ENCODE results near the gene C10orf62. TPM values are rescaled to one million over a fixed set of nuclear protein-coding genes. Genes with fewer than 3 reads are reported as not detected.

The C10orf62 gene
- total and polyA plus RNA-seq, 2 of the 8 experiments (the other 6 are each of a cell fraction or from before 2014, with no cell fraction given): 0.05 TPM; not detected in 1

GRCh38 chr10:97546456-97547270 is 42.9 kb upstream of the C10orf62 start (continued):
- TF ChIP-seq, protein P1, sequence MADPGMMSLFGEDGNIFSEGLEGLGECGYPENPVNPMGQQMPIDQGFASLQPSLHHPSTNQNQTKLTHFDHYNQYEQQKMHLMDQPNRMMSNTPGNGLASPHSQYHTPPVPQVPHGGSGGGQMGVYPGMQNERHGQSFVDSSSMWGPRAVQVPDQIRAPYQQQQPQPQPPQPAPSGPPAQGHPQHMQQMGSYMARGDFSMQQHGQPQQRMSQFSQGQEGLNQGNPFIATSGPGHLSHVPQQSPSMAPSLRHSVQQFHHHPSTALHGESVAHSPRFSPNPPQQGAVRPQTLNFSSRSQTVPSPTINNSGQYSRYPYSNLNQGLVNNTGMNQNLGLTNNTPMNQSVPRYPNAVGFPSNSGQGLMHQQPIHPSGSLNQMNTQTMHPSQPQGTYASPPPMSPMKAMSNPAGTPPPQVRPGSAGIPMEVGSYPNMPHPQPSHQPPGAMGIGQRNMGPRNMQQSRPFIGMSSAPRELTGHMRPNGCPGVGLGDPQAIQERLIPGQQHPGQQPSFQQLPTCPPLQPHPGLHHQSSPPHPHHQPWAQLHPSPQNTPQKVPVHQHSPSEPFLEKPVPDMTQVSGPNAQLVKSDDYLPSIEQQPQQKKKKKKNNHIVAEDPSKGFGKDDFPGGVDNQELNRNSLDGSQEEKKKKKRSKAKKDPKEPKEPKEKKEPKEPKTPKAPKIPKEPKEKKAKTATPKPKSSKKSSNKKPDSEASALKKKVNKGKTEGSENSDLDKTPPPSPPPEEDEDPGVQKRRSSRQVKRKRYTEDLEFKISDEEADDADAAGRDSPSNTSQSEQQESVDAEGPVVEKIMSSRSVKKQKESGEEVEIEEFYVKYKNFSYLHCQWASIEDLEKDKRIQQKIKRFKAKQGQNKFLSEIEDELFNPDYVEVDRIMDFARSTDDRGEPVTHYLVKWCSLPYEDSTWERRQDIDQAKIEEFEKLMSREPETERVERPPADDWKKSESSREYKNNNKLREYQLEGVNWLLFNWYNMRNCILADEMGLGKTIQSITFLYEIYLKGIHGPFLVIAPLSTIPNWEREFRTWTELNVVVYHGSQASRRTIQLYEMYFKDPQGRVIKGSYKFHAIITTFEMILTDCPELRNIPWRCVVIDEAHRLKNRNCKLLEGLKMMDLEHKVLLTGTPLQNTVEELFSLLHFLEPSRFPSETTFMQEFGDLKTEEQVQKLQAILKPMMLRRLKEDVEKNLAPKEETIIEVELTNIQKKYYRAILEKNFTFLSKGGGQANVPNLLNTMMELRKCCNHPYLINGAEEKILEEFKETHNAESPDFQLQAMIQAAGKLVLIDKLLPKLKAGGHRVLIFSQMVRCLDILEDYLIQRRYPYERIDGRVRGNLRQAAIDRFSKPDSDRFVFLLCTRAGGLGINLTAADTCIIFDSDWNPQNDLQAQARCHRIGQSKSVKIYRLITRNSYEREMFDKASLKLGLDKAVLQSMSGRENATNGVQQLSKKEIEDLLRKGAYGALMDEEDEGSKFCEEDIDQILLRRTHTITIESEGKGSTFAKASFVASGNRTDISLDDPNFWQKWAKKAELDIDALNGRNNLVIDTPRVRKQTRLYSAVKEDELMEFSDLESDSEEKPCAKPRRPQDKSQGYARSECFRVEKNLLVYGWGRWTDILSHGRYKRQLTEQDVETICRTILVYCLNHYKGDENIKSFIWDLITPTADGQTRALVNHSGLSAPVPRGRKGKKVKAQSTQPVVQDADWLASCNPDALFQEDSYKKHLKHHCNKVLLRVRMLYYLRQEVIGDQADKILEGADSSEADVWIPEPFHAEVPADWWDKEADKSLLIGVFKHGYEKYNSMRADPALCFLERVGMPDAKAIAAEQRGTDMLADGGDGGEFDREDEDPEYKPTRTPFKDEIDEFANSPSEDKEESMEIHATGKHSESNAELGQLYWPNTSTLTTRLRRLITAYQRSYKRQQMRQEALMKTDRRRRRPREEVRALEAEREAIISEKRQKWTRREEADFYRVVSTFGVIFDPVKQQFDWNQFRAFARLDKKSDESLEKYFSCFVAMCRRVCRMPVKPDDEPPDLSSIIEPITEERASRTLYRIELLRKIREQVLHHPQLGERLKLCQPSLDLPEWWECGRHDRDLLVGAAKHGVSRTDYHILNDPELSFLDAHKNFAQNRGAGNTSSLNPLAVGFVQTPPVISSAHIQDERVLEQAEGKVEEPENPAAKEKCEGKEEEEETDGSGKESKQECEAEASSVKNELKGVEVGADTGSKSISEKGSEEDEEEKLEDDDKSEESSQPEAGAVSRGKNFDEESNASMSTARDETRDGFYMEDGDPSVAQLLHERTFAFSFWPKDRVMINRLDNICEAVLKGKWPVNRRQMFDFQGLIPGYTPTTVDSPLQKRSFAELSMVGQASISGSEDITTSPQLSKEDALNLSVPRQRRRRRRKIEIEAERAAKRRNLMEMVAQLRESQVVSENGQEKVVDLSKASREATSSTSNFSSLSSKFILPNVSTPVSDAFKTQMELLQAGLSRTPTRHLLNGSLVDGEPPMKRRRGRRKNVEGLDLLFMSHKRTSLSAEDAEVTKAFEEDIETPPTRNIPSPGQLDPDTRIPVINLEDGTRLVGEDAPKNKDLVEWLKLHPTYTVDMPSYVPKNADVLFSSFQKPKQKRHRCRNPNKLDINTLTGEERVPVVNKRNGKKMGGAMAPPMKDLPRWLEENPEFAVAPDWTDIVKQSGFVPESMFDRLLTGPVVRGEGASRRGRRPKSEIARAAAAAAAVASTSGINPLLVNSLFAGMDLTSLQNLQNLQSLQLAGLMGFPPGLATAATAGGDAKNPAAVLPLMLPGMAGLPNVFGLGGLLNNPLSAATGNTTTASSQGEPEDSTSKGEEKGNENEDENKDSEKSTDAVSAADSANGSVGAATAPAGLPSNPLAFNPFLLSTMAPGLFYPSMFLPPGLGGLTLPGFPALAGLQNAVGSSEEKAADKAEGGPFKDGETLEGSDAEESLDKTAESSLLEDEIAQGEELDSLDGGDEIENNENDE (IDR thresholded peaks at IDR 0.05; ENCODE audit: insufficient replicate concordance, low read length): no peak
- TF ChIP-seq ZNF274 (IDR thresholded peaks at IDR 0.05; ENCODE audit: borderline replicate concordance, extremely low read depth, low read length): no peak
- TF ChIP-seq NANOG (IDR thresholded peaks at IDR 0.05; ENCODE audit: insufficient read depth, low read depth, low read length, poor library complexity, severe bottlenecking): no peak
- TF ChIP-seq GTF2F1 (IDR thresholded peaks at IDR 0.05; ENCODE audit: borderline replicate concordance, low read depth, low read length): no peak
- no peak for TF ChIP-seq SUZ12 (IDR thresholded peaks at IDR 0.05; ENCODE audit: low read length)
- no peak for TF ChIP-seq ATF3 (IDR thresholded peaks at IDR 0.05; ENCODE audit: insufficient read depth, low read depth, low read length)
- no peak for TF ChIP-seq JUN (IDR thresholded peaks at IDR 0.05; ENCODE audit: low read depth, low read length)
